Trophoblast cell (in vitro differentiated cells and primary cell): ENCODE results near the gene DHRS3.
A peak's percentile ranks its signal among the peaks of the same experiment; 100 is the strongest.

ENCODE experiments used
- DNase-seq, 2 donors: peaks; one replicate each; pipeline ENCODE4 v3.0.0-alpha.2; 2016
- H2AFZ ChIP-seq: 2 replicates; pipeline ENCODE4 v1.6.1; 2013; ENCODE audit warnings: low read length, moderate library complexity, mild to moderate bottlenecking; ENCODE audit not compliant: insufficient read depth, poor library complexity
- H2AK5ac ChIP-seq: 2 replicates; pipeline ENCODE4 v1.6.1; 2013; ENCODE audit warnings: mild to moderate bottlenecking, low read length
- H2BK120ac ChIP-seq: 2 replicates; pipeline ENCODE4 v1.6.1; 2013; ENCODE audit warnings: low read length, mild to moderate bottlenecking, moderate library complexity; ENCODE audit not compliant: insufficient read depth, poor library complexity
- H2BK12ac ChIP-seq: 2 replicates; pipeline ENCODE4 v1.6.1; 2013; ENCODE audit warnings: mild to moderate bottlenecking, low read length, moderate library complexity
- H2BK5ac ChIP-seq: 2 replicates; pipeline ENCODE4 v1.6.1; 2013; ENCODE audit warnings: low read length, low read depth, moderate library complexity, mild to moderate bottlenecking; ENCODE audit not compliant: poor library complexity
- H3K14ac ChIP-seq: 2 replicates; pipeline ENCODE4 v1.6.1; 2013; ENCODE audit warnings: mild to moderate bottlenecking, low read length
- H3K18ac ChIP-seq: 2 replicates; pipeline ENCODE4 v1.6.1; 2013; ENCODE audit warnings: mild to moderate bottlenecking, low read length
- H3K23ac ChIP-seq: 2 replicates; pipeline ENCODE4 v1.6.1; 2013; ENCODE audit warnings: low read length
- H3K27ac ChIP-seq: 2 replicates; pipeline ENCODE4 v1.5.1; 2013; ENCODE audit warnings: low read depth, mild to moderate bottlenecking, inconsistent platforms, low read length, moderate library complexity
- H3K27me3 ChIP-seq: 2 replicates; pipeline ENCODE4 v1.6.1; 2013; ENCODE audit warnings: inconsistent platforms, mild to moderate bottlenecking, low read length, moderate library complexity; ENCODE audit not compliant: insufficient read depth
- H3K36me3 ChIP-seq, 2 experiments: 1 replicate in 1 of 2; 2 replicates in 1 of 2; pipeline ENCODE4 v1.6.1; 2013; ENCODE audit warnings: low read length in 2 of 2, mild to moderate bottlenecking in 2 of 2, moderate library complexity in 1 of 2; ENCODE audit not compliant: insufficient read depth in 2 of 2, control insufficient read depth in 1 of 2
- H3K4ac ChIP-seq: 2 replicates; pipeline ENCODE4 v1.6.1; 2013; ENCODE audit warnings: low read depth, mild to moderate bottlenecking, low read length, moderate library complexity
- H3K4me1 ChIP-seq, 2 experiments: 1 replicate in 1 of 2; 2 replicates in 1 of 2; pipeline ENCODE4 v1.6.1; 2013; ENCODE audit warnings: low read length in 2 of 2, mild to moderate bottlenecking in 2 of 2, moderate library complexity in 1 of 2; ENCODE audit not compliant: insufficient read depth in 2 of 2, control insufficient read depth in 1 of 2
- H3K4me2 ChIP-seq: 2 replicates; pipeline ENCODE4 v1.6.1; 2013; ENCODE audit warnings: inconsistent platforms, mild to moderate bottlenecking, low read length, moderate library complexity
- H3K4me3 ChIP-seq: 2 replicates; pipeline ENCODE4 v1.5.1; 2013; ENCODE audit warnings: mild to moderate bottlenecking, low read depth, low read length, inconsistent platforms
- H3K79me1 ChIP-seq: one replicate; pipeline ENCODE4 v1.6.1; 2013; ENCODE audit warnings: low read length
- H3K79me2 ChIP-seq: 2 replicates; pipeline ENCODE4 v1.6.1; 2013; ENCODE audit warnings: low read length, mild to moderate bottlenecking; ENCODE audit not compliant: control insufficient read depth, insufficient read depth, poor library complexity
- H3K9ac ChIP-seq: 2 replicates; pipeline ENCODE4 v1.6.1; 2013; ENCODE audit warnings: mild to moderate bottlenecking, low read length
- H3K9me3 ChIP-seq: 2 replicates; pipeline ENCODE4 v1.6.1; 2013; ENCODE audit warnings: low read depth, mild to moderate bottlenecking, control low read depth, inconsistent platforms, low read length; ENCODE audit not compliant: insufficient read depth
- H4K12ac ChIP-seq: 2 replicates; pipeline ENCODE4 v1.6.1; 2013; ENCODE audit warnings: low read depth, mild to moderate bottlenecking, low read length, moderate library complexity
- H4K8ac ChIP-seq: 2 replicates; pipeline ENCODE4 v1.6.1; 2013; ENCODE audit warnings: low read depth, mild to moderate bottlenecking, low read length, moderate library complexity
- H4K91ac ChIP-seq: one replicate; pipeline ENCODE4 v1.6.1; 2013; ENCODE audit warnings: low read depth, mild to moderate bottlenecking, low read length, moderate library complexity
- WGBS: extraction: QIAGEN DNeasy Blood & Tissue Kit; methylation state at CpG from one replicate; pipeline ENCODE4 v1.1.7; 2013; ENCODE audit warnings: missing lambda C conversion rate; ENCODE audit not compliant: insufficient read length, insufficient coverage; ENCODE audit errors: extremely low coverage; 5-methylcytosine and 5-hydroxymethylcytosine counted together

DHRS3 gene

DNA sequence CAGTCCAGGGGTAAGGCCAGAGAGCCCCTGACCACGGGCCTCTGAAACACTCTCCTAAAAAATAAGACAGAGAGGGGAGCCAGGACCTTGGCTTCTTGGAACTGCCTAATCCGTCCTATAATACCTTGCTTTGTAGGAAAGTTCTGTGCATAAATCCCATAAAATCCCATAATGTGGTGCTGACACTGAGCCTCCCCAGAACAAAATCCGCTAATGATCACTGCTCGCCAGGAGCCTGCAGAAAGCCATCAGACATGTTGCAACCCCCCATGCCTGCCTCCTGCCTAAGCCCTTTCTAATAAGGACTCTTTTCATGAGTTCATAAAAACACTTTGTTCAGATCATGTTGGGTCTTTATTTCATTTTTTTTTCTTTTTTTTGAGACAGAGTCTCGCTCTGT, 9.3 kb upstream of the DHRS3 start:
- H3K79me1 ChIP-seq = no peaks in the 10 kb centered on the region
- no peak overlapping the region for H4K12ac ChIP-seq
- no peak overlapping the region for H3K4me3 ChIP-seq
- H3K27me3 ChIP-seq = no peaks in the 10 kb centered on the region
- no peak overlapping the region for H2AFZ ChIP-seq
- H3K36me3 ChIP-seq = no peaks in the 10 kb centered on the region
- no peak overlapping the region for H2AK5ac ChIP-seq
- H3K9me3 ChIP-seq = peaks cover 8% of the 10 kb centered on the region
- H3K27ac ChIP-seq = no peak overlapping the region
- no peak overlapping the region for H2BK12ac ChIP-seq
- no peak overlapping the region for H4K8ac ChIP-seq
- no CpG with 5 or more reads among the region's 5 CpGs for WGBS
- DNase-seq = no peak
- H4K91ac ChIP-seq = no peak overlapping the region
- no peak overlapping the region for H3K14ac ChIP-seq
- H2BK120ac ChIP-seq = no peak overlapping the region
- H3K18ac ChIP-seq = no peak overlapping the region
- no peaks in the 10 kb centered on the region for H3K4me1 ChIP-seq
- H3K23ac ChIP-seq = no peak overlapping the region
- H2BK5ac ChIP-seq = no peak overlapping the region
- H3K79me2 ChIP-seq = peaks cover 2% of the 10 kb centered on the region
- H3K4ac ChIP-seq = no peak overlapping the region
- no peak overlapping the region for H3K9ac ChIP-seq
- H3K4me2 ChIP-seq = no peak overlapping the region

DNA sequence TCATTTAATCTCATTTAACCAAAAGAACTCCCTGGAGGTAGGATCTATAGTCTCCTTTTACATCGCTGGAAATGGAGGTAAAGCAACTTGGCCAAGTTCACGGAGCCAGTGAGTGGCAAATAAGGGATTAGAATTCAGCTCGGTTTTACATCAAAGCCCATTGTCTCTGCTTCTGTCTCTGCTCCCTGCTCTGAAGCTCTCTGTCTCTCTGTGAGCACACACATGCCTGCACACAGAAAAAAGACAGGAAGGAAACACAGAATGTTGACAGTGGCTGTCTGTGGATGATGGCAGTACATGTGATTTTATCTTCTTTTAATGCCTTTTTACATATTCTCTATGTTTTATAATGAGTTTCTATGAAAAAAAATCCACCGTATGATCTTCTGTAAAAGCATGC, 8.9 kb upstream of the DHRS3 start:
- H3K79me2 ChIP-seq = peaks cover 2% of the 10 kb centered on the region
- no peak overlapping the region for H4K12ac ChIP-seq
- no peak overlapping the region for H2AK5ac ChIP-seq
- no peak overlapping the region for H3K4me2 ChIP-seq
- H4K91ac ChIP-seq = no peak overlapping the region
- no peak overlapping the region for H3K4ac ChIP-seq
- no peaks in the 10 kb centered on the region for H3K36me3 ChIP-seq
- H3K9me3 ChIP-seq = peaks cover 8% of the 10 kb centered on the region
- H3K79me1 ChIP-seq = no peaks in the 10 kb centered on the region
- H2BK120ac ChIP-seq = no peak overlapping the region
- H3K4me3 ChIP-seq = no peak overlapping the region
- H3K4me1 ChIP-seq = no peaks in the 10 kb centered on the region
- no peak overlapping the region for H3K18ac ChIP-seq
- H2AFZ ChIP-seq = no peak overlapping the region
- H3K27me3 ChIP-seq = no peaks in the 10 kb centered on the region
- WGBS = no CpG with 5 or more reads among the region's 4 CpGs
- no peak overlapping the region for H2BK5ac ChIP-seq
- H4K8ac ChIP-seq = no peak overlapping the region
- no peak overlapping the region for H2BK12ac ChIP-seq
- H3K9ac ChIP-seq = no peak overlapping the region
- no peak overlapping the region for H3K14ac ChIP-seq
- no peak overlapping the region for H3K23ac ChIP-seq
- H3K27ac ChIP-seq = no peak overlapping the region
- DNase-seq = no peak

DNA sequence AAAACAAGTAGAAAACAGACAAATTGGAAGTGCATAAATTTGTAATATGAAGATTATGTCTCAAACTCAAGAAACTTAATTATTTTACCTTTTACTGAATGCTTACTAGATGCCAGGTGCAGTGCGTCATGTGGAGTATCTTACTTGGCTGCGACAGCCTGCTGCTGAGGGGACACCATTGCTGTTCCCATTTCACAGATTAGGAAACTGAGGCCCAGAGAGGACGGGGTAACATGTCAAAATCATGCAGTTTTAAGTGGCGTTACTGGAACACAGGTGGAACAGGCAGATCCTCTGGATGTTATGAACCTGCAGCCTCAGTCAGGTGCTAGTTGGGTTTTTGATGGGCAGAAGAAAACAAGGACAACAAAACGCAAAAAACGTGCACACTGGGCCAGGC, 7.3 kb upstream of the DHRS3 start:
- Histone ChIP-seq H3K4ac (no peak overlapping the region), H2AFZ (no peak overlapping the region), H3K14ac (no peak overlapping the region), H3K18ac (no peak overlapping the region), H3K4me2 (no peak overlapping the region), H3K4me3 (no peak overlapping the region), H3K9me3 (peaks cover 2% of the 10 kb centered on the region), H2BK120ac (no peak overlapping the region), H3K36me3 (no peaks in the 10 kb centered on the region), H3K9ac (no peak overlapping the region), H3K23ac (no peak overlapping the region), H3K79me1 (no peaks in the 10 kb centered on the region), H3K79me2 (peaks cover 2% of the 10 kb centered on the region), H3K27me3 (no peaks in the 10 kb centered on the region), H4K8ac (no peak overlapping the region), H3K27ac (no peak overlapping the region), H2BK12ac (no peak overlapping the region), H2AK5ac (no peak overlapping the region), H4K12ac (no peak overlapping the region), H4K91ac (no peak overlapping the region), H2BK5ac (no peak overlapping the region), H3K4me1 (no peaks in the 10 kb centered on the region)
- DNase-seq = no peak
- WGBS = no CpG with 5 or more reads among the region's 6 CpGs

DNA sequence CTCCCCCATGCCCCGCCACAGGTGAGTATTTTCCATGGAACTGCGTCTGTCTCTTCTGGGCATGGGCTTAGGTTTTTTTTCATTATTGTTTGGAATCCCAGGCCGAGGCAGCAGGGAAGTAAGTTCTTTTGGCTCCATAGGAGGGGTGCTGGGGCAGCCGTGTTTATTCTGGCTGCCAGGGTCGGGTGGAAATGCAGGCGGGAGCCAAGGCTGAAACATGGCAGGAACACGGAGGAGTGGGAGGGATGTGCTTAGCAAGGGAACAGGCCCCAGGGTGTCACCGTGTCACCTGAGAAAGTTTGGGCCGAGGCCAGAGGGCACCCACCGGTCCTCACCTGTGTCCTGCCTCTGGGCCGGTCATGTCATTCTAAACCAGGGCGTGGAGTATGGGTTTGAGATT, 4.5 kb upstream of the DHRS3 start:
- no peak overlapping the region for H3K27ac ChIP-seq
- H2BK12ac ChIP-seq = no peak overlapping the region
- H3K4ac ChIP-seq = no peak overlapping the region
- H2AFZ ChIP-seq = no peak overlapping the region
- no peaks in the 10 kb centered on the region for H3K27me3 ChIP-seq
- no peaks in the 10 kb centered on the region for H3K9me3 ChIP-seq
- H3K14ac ChIP-seq = peak overlapping the region; percentile 25
- H3K23ac ChIP-seq = no peak overlapping the region
- no peak overlapping the region for H3K4me2 ChIP-seq
- no peak overlapping the region for H3K4me3 ChIP-seq
- H3K9ac ChIP-seq = no peak overlapping the region
- H2BK120ac ChIP-seq = no peak overlapping the region
- H2BK5ac ChIP-seq = no peak overlapping the region
- H4K12ac ChIP-seq = no peak overlapping the region
- H4K8ac ChIP-seq = no peak overlapping the region
- H3K4me1 ChIP-seq = peaks cover 6 to 7% of the 10 kb centered on the region in 2 experiments
- no peak overlapping the region for H2AK5ac ChIP-seq
- H4K91ac ChIP-seq = no peak overlapping the region
- H3K79me1 ChIP-seq = peaks cover 16% of the 10 kb centered on the region
- peaks cover 6% of the 10 kb centered on the region for H3K79me2 ChIP-seq
- no peaks in the 10 kb centered on the region for H3K36me3 ChIP-seq
- DNase-seq = no peak
- no peak overlapping the region for H3K18ac ChIP-seq
- no CpG with 5 or more reads among the region's 12 CpGs for WGBS
